Left kidney (tissue), 2 donors: ENCODE data around the gene MYH9. TPM values are rescaled to one million over a fixed set of nuclear protein-coding genes. Genes with fewer than 3 reads are reported as not detected.
"Not testable (repeated sequence)": the region's sequence is repeated elsewhere in the genome, so short reads cannot be mapped to it uniquely, and the experiment has no call there.

Experiments used
- DNase-seq: peaks from one replicate; pipeline ENCODE4 v3.0.0-alpha.2; 2013
- polyA plus RNA-seq: library from polyadenylated mRNA; unstranded; fragments of 120-200 nt; gene quantifications from one replicate; pipeline ENCODE4 v1.2.1, GENCODE V29; 2013; ENCODE audit not compliant: insufficient read length

The MYH9 gene
- polyA plus RNA-seq, 1 donor, result 263 TPM

- DNase-seq, result not testable (repeated sequence)
These were observed 115.8 kb downstream of the MYH9 start for GRCh38 chr22:36271951-36272350.

- not testable (repeated sequence) for DNase-seq
These were observed 116.5 kb downstream of the MYH9 start for GRCh38 chr22:36271231-36271630.

- DNase-seq, result no peak
These were observed 119.8 kb downstream of the MYH9 start for GRCh38 chr22:36267896-36268485.

- DNase-seq, result no peak
These were observed 120.7 kb downstream of the MYH9 start for GRCh38 chr22:36267058-36267457.

- DNase-seq, result not testable (repeated sequence)
These were observed 123.7 kb downstream of the MYH9 start for GRCh38 chr22:36263886-36264664.

GRCh38 chr22:36263216-36263673 lies 124.5 kb downstream of the MYH9 start:
- DNase-seq, result not testable (repeated sequence)

- DNase-seq, result not testable (repeated sequence)
These were observed 125.5 kb downstream of the MYH9 start for GRCh38 chr22:36262307-36262706.

- DNase-seq, result not testable (repeated sequence)
These were observed 126.1 kb downstream of the MYH9 start for GRCh38 chr22:36261675-36262074.

- no peak for DNase-seq
These were observed 128.0 kb downstream of the MYH9 start for GRCh38 chr22:36259615-36260300.

GRCh38 chr22:36258701-36259614 lies 128.8 kb downstream of the MYH9 start:
- peak; percentile 57 for DNase-seq

- DNase-seq, result no peak
These were observed 129.7 kb downstream of the MYH9 start for GRCh38 chr22:36257948-36258670.

GRCh38 chr22:36257308-36257707 lies 130.5 kb downstream of the MYH9 start:
- no peak for DNase-seq

GRCh38 chr22:36256478-36256877 lies 131.3 kb downstream of the MYH9 start:
- DNase-seq, result no peak

- not testable (repeated sequence) for DNase-seq
These were observed 132.2 kb downstream of the MYH9 start for GRCh38 chr22:36255572-36255971.

GRCh38 chr22:36253523-36254490 lies 134.0 kb downstream of the MYH9 start:
- no peak for DNase-seq

GRCh38 chr22:36252754-36253522 lies 134.8 kb downstream of the MYH9 start, which contains the start of gene APOL1:
Gene APOL1 (plus strand): TSS chr22:36253133. CDS start chr22:36254956, 1,823 bp downstream.
- no peak for DNase-seq

GRCh38 chr22:36251979-36252608 lies 135.7 kb downstream of the MYH9 start:
- DNase-seq, result not testable (repeated sequence)

GRCh38 chr22:36250292-36250960 lies 137.3 kb downstream of the MYH9 start:
- DNase-seq, result not testable (repeated sequence)
